GM12892 (cell line): Measurements from ENCODE around the gene MCEE.

Experiments
- DNase-seq: peaks from one replicate; pipeline ENCODE4 v3.0.0; 2011; ENCODE audit not compliant: insufficient read length
- FAIRE-seq: peaks from 2 replicates; lab custom pipeline; 2011; peaks lifted over from hg19 to GRCh38; lab: Jason Lieb, UNC
- POLR2A ChIP-seq: IDR thresholded peaks from 2 replicates; pipeline ENCODE4 v1.6.1; 2011; ENCODE audit warnings: low read depth, low read length, control low read depth
- POLR2AphosphoS5 ChIP-seq: IDR thresholded peaks from 2 replicates; pipeline ENCODE4 v1.6.1; 2011; ENCODE audit warnings: low read depth, low read length, control low read depth
- TAF1 ChIP-seq: IDR thresholded peaks from 2 replicates; pipeline ENCODE4 v1.6.1; 2011; ENCODE audit warnings: low read depth, mild to moderate bottlenecking, control low read depth, low read length, borderline replicate concordance

Gene MCEE

GRCh38 chr2:71066856-71067255, 63.2 kb downstream of the MCEE start:
- FAIRE-seq (no peak), DNase-seq (no peak)
- TF ChIP-seq TAF1, result no peak
- no peak for TF ChIP-seq POLR2AphosphoS5
- no peak for TF ChIP-seq POLR2A

DNA sequence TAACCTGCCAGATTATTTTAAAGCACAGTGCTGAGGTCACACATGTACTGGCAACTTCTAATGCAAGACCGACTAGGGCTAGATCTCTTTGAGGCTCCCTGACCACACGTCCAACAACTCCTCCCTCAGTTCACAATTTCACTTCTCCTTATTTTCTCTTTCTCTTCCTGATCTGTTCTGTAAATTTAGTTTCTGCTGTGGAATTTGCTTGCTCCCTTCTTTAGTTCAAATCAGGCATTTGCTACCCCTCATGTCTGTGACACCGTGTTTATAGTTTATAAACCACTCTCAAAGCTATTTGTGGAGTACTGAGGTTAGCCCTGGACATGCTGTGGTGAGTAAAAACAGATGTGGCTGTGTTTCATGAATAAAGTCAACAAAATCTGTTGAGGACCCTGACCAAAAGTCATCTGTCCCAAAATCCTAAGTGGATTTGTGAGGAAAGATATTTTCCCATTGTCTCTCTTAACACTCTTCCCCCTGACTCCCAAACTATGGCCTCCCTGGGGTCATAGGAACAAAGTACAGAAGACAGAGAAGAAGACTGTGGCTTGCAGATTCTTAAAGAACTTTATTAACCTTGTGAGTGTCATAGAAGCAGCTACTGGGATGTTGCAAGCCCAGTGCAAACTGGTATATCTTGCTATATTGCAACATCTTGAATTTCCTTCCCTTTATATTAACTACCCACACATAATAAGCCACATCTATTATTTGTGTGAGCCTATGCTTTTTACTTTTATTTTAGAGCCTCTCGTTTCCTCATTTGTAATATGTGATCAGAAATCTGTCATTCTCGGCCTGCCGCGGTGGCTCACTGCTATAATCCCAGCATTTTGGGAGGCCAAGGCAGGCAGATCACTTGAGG, 65.0 kb downstream of the MCEE start:
- FAIRE-seq (peak; percentile 54), DNase-seq (no peak)
- TF ChIP-seq TAF1, result no peak
- no peak for TF ChIP-seq POLR2A
- TF ChIP-seq POLR2AphosphoS5, result no peak

GRCh38 chr2:71064110-71064611, 65.9 kb downstream of the MCEE start:
- TF ChIP-seq TAF1 (no peak), POLR2AphosphoS5 (peak; percentile 48; the same call in 1 of the 2 replicates), POLR2A (no peak)
- FAIRE-seq (no peak), DNase-seq (no peak)

DNA sequence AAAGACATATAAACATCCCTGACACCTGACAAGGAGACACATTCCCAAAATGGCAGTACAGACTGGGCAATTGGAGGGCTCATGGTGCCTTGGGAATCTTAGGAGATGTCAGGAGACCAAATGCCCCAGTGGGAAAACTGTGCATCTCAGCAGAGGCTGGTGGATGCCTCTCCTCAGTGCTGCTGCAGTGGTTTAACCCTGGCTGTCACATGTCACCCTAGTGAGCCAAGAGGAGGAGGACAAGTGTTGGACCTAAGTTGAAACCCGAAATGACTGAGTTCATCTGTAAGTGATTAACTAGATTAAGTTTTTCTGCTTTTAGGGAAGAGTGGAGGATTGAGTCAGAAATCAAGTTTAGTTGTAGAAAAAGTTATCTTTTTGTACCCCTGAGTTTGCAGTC, 66.8 kb downstream of the MCEE start:
- no peak for TF ChIP-seq POLR2A
- no peak for TF ChIP-seq TAF1
- no peak for TF ChIP-seq POLR2AphosphoS5
- DNase-seq (no peak), FAIRE-seq (no peak)

- DNase-seq, result no peak
- TF ChIP-seq TAF1, result no peak
- no peak for TF ChIP-seq POLR2A
- TF ChIP-seq POLR2AphosphoS5, result no peak
- FAIRE-seq, result no peak
Measured at GRCh38 chr2:71060871-71061270, 69.2 kb downstream of the MCEE start.

GRCh38 chr2:71060211-71060610, 69.8 kb downstream of the MCEE start:
- TF ChIP-seq POLR2A (no peak), TAF1 (no peak), POLR2AphosphoS5 (no peak)
- DNase-seq (no peak), FAIRE-seq (no peak)
